Esophagus squamous epithelium (tissue), 5 donors: ENCODE data around the gene MYO1D. TPM values are rescaled to one million over a fixed set of nuclear protein-coding genes. Genes with fewer than 3 reads are reported as not detected.

Experiments
- DNase-seq: peaks from one replicate; lab custom pipeline; 2025; lab: John Stamatoyannopoulos, UW
- H3K27ac ChIP-seq, 4 donors: fragments of 200-600 bp; sonication (generic); one replicate each; pipeline ENCODE4 v1.5.1; 2016 to 2019; ENCODE audit warnings: mild to moderate bottlenecking in 1 of 4
- H3K27me3 ChIP-seq, 4 donors: fragments of 200-600 bp; sonication (generic); 1 replicate in 3 of 4; 2 replicates in 1 of 4; pipeline versions ENCODE4 v1.5.1 to v1.6.0; 2017 to 2021; ENCODE audit warnings: antibody characterized with exemption in 1 of 4
- H3K36me3 ChIP-seq, 3 donors: fragments of 200-600 bp; sonication (generic); one replicate each; pipeline ENCODE4 v1.5.1; 2016 to 2019
- H3K4me1 ChIP-seq, 3 donors: fragments of 200-600 bp; sonication (generic); one replicate each; pipeline ENCODE4 v1.5.1; 2017 to 2019
- H3K4me3 ChIP-seq, 4 donors: fragments of 200-600 bp; sonication (generic); 1 replicate in 3 of 4; 2 replicates in 1 of 4; pipeline ENCODE4 v1.5.1; 2016 to 2019; ENCODE audit warnings: mild to moderate bottlenecking in 2 of 4, moderate library complexity in 1 of 4
- H3K9me3 ChIP-seq, 3 donors: fragments of 200-600 bp; sonication (generic); one replicate each; pipeline ENCODE4 v1.5.1; 2016 to 2019
- POLR2A ChIP-seq, 4 donors: fragments of 450-650 bp; IDR thresholded peaks; one replicate each; pipeline ENCODE4 v1.6.1; 2017; ENCODE audit warnings: antibody characterized with exemption in 4 of 4, mild to moderate bottlenecking in 4 of 4, moderate library complexity in 3 of 4
- WGBS, 2 donors: methylation state at CpG; one replicate each; pipeline ENCODE4 v1.1.5; 2018; 5-methylcytosine and 5-hydroxymethylcytosine counted together
- intact Hi-C: fragments of 100-400 bp; cut with DNase I; formaldehyde crosslinking; loops from one replicate; pipeline ENCODE4 v1.15.0; 2022
- total RNA-seq, 4 donors: library from RNA; depleted of rRNA; stranded (reverse); fragments of >200 nt; gene quantifications; one replicate each; pipeline ENCODE4 v1.1.0, GENCODE V29; 2016
- TF ChIP-seq, protein P1 (sequence below), 6 experiments: fragments of 450-650 bp in 4 of 6; fragments of 200-600 bp in 2 of 6; sonication (generic) in 2 of 6; IDR thresholded peaks; one replicate each; pipeline ENCODE4 v1.5.1; 2016 to 2019; ENCODE audit warnings: antibody characterized with exemption in 6 of 6, mild to moderate bottlenecking in 4 of 6, moderate library complexity in 4 of 6
- donor health status: DM: yes; HTN: yes; CAD: no.

Gene MYO1D
- total RNA-seq, 4 donors from 2014 or later = 58.8 to 86.8 (median 64.3) TPM

GRCh38 chr17:32479074-32479617, 397.8 kb downstream of the MYO1D start:
- TF ChIP-seq POLR2A (IDR thresholded peaks at IDR 0.05) = no peak
- TF ChIP-seq, protein P1, sequence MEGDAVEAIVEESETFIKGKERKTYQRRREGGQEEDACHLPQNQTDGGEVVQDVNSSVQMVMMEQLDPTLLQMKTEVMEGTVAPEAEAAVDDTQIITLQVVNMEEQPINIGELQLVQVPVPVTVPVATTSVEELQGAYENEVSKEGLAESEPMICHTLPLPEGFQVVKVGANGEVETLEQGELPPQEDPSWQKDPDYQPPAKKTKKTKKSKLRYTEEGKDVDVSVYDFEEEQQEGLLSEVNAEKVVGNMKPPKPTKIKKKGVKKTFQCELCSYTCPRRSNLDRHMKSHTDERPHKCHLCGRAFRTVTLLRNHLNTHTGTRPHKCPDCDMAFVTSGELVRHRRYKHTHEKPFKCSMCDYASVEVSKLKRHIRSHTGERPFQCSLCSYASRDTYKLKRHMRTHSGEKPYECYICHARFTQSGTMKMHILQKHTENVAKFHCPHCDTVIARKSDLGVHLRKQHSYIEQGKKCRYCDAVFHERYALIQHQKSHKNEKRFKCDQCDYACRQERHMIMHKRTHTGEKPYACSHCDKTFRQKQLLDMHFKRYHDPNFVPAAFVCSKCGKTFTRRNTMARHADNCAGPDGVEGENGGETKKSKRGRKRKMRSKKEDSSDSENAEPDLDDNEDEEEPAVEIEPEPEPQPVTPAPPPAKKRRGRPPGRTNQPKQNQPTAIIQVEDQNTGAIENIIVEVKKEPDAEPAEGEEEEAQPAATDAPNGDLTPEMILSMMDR (IDR thresholded peaks at IDR 0.05) = no peak
- Histone ChIP-seq H3K4me1 (peaks cover 3 to 17% (median 4%) of the 10 kb centered on the region in 3 donors), H3K27me3 (no peaks in the 10 kb centered on the region), H3K9me3 (no peaks in the 10 kb centered on the region), H3K4me3 (no peak overlapping the region), H3K36me3 (peaks cover 45 to 88% (median 53%) of the 10 kb centered on the region in 3 donors), H3K27ac (no peak overlapping the region)
- intact Hi-C loops = no loop called here
- 50 to 55% methylated on average over 5 of the region's 5 CpGs for WGBS, 2 donors
- no peak for DNase-seq

DNA sequence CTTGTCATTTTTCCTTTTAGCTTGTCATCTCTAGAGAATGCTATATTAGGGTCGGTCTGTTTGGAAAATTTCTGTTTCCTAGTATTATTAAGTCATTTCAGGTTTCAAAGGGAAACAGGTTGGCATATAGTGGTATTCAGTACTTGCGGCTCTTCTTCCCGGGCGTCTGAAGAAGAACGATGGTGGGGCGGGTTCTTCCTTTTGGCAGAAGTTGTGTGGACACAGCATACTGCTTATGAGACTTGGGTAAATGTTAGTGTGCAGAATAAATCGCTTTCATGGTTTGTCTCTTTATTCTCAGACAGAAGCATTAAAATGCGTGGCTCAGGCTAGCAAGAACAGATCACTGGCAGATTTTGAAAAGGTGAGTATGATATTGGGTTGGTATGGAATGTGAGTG, 399.7 kb downstream of the MYO1D start:
- H3K36me3 ChIP-seq = peaks cover 50 to 100% (median 68%) of the 10 kb centered on the region in 3 donors
- no peak overlapping the region for H3K4me3 ChIP-seq
- DNase-seq = no peak
- no peaks in the 10 kb centered on the region for H3K27me3 ChIP-seq
- no peak for TF ChIP-seq POLR2A (IDR thresholded peaks at IDR 0.05)
- no peaks in the 10 kb centered on the region for H3K9me3 ChIP-seq
- no peaks in the 10 kb centered on the region for H3K4me1 ChIP-seq
- intact Hi-C loops = no loop called here
- H3K27ac ChIP-seq = no peak overlapping the region
- 90 to 92% methylated on average over 8 of the region's 8 CpGs for WGBS, 2 donors

GRCh38 chr17:32475258-32475657, 401.7 kb downstream of the MYO1D start:
- TF ChIP-seq, protein P1 (IDR thresholded peaks at IDR 0.05) = no peak
- TF ChIP-seq POLR2A (IDR thresholded peaks at IDR 0.05) = no peak
- peaks cover 47 to 100% (median 74%) of the 10 kb centered on the region in 3 donors for H3K36me3 ChIP-seq
- H3K9me3 ChIP-seq = no peaks in the 10 kb centered on the region
- H3K27ac ChIP-seq = no peak overlapping the region
- no peaks in the 10 kb centered on the region for H3K4me1 ChIP-seq
- 90 to 92% methylated on average over 3 of the region's 3 CpGs for WGBS, 2 donors
- DNase-seq = no peak
- intact Hi-C loops = no loop called here
- H3K4me3 ChIP-seq = no peak overlapping the region
- H3K27me3 ChIP-seq = no peaks in the 10 kb centered on the region

- WGBS, 2 donors = 94 to 95% methylated on average over 4 of the region's 4 CpGs
- no peaks in the 10 kb centered on the region for H3K4me1 ChIP-seq
- no peak for TF ChIP-seq POLR2A (IDR thresholded peaks at IDR 0.05)
- no peak overlapping the region for H3K4me3 ChIP-seq
- no peaks in the 10 kb centered on the region for H3K9me3 ChIP-seq
- intact Hi-C loops = no loop called here
- H3K36me3 ChIP-seq = peaks cover 38 to 100% (median 67%) of the 10 kb centered on the region in 3 donors
- no peak overlapping the region for H3K27ac ChIP-seq
- H3K27me3 ChIP-seq = no peaks in the 10 kb centered on the region
- DNase-seq = no peak
Observed at GRCh38 chr17:32471652-32472051, 405.3 kb downstream of the MYO1D start.

DNA sequence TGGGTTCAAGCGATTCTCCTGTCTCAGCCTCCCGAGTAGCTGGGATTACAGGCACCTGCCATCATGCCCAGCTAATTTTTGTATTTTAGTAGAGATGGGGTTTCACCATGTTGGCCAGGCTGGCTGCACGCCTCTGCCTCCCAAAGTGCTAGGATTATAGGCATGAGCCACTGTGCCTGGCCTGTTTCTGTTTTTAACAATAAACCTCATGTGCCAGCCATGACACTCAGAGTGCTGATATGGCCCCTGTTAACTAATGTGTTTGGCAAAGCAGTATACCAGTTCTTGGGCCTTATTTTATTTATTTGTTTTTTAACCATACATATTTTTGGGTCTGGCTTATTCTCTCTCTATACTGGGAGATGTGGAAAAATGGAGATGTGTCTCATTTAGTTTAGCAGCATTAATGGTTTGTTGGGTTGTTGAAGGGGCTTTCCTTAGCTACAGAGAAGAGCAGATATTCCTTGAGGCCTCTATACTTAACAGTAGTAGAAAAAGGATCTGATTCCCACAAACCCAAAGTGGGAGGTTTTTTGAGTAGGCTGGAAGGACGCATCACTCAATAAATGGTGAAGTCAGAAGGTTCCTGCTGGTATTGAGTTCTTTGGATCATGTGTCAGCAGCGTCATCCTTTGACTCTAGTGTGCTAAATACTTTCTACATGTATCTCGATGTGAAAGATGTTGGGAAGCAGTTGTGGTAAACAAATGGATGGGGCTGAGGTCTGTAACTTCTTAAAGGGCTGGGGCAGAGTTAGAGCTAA, 406.3 kb downstream of the MYO1D start:
- Histone ChIP-seq H3K27ac (no peak overlapping the region), H3K4me1 (no peaks in the 10 kb centered on the region), H3K27me3 (no peaks in the 10 kb centered on the region), H3K9me3 (no peaks in the 10 kb centered on the region), H3K4me3 (no peak overlapping the region), H3K36me3 (peaks cover 30 to 100% (median 56%) of the 10 kb centered on the region in 3 donors)
- DNase-seq = no peak
- WGBS, 2 donors = 91 to 96% methylated on average over 6 of the region's 6 CpGs
- intact Hi-C loops = no loop called here
- TF ChIP-seq, protein P1 (IDR thresholded peaks at IDR 0.05) = no peak
- no peak for TF ChIP-seq POLR2A (IDR thresholded peaks at IDR 0.05)

DNA sequence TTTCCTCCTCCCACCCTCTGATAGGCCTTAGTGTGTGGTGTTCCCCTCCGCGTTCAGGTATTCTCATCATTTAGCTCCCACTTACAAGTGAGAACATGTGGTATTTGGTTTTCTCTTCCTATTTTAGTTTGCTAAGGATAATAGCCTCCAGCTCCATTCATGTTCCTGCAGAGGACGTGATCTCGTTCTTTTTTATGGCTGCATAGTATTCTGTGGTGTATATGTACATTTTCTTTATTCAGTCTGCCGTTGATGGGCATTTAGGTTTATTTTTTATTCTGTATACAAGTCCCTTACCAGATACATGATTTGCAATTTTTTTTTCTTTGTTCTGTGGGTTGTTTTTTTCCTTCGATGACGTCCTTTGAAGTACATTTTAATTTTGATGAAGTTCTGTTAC, 409.0 kb downstream of the MYO1D start:
- TF ChIP-seq POLR2A (IDR thresholded peaks at IDR 0.05) = no peak
- TF ChIP-seq, protein P1 (IDR thresholded peaks at IDR 0.05) = no peak
- H3K9me3 ChIP-seq = no peaks in the 10 kb centered on the region
- no peaks in the 10 kb centered on the region for H3K27me3 ChIP-seq
- H3K27ac ChIP-seq = no peak overlapping the region
- DNase-seq = no peak
- 89 to 96% methylated on average over 7 of the region's 7 CpGs for WGBS, 2 donors
- peaks cover 19 to 100% (median 34%) of the 10 kb centered on the region in 3 donors for H3K36me3 ChIP-seq
- H3K4me1 ChIP-seq = no peaks in the 10 kb centered on the region
- intact Hi-C loops = no loop called here
- no peak overlapping the region for H3K4me3 ChIP-seq
